Vagina (tissue), 2 donors: ENCODE data around the gene RAPGEF4.

ENCODE experiments used
- POLR2AphosphoS5 ChIP-seq, 2 donors: sonication (generic); formaldehyde crosslinking; IDR thresholded peaks; one replicate each; pipeline ENCODE4 v1.9.0; 2017; ENCODE audit warnings: antibody characterized with exemption in 2 of 2, mild to moderate bottlenecking in 2 of 2, low read depth in 1 of 2; ENCODE audit not compliant: insufficient read depth in 1 of 2
- TF ChIP-seq, protein P1 (sequence below), 3 experiments: fragments of 450-650 bp in 2 of 3; fragments of 200-600 bp in 1 of 3; sonication (generic) in 1 of 3; IDR thresholded peaks; one replicate each; pipeline ENCODE4 v1.5.1; 2017 to 2019; ENCODE audit warnings: antibody characterized with exemption in 3 of 3, mild to moderate bottlenecking in 2 of 3, moderate library complexity in 2 of 3

GRCh38 chr2:172998547-172999272 is 263.1 kb downstream of the RAPGEF4 start:
- TF ChIP-seq, protein P1, sequence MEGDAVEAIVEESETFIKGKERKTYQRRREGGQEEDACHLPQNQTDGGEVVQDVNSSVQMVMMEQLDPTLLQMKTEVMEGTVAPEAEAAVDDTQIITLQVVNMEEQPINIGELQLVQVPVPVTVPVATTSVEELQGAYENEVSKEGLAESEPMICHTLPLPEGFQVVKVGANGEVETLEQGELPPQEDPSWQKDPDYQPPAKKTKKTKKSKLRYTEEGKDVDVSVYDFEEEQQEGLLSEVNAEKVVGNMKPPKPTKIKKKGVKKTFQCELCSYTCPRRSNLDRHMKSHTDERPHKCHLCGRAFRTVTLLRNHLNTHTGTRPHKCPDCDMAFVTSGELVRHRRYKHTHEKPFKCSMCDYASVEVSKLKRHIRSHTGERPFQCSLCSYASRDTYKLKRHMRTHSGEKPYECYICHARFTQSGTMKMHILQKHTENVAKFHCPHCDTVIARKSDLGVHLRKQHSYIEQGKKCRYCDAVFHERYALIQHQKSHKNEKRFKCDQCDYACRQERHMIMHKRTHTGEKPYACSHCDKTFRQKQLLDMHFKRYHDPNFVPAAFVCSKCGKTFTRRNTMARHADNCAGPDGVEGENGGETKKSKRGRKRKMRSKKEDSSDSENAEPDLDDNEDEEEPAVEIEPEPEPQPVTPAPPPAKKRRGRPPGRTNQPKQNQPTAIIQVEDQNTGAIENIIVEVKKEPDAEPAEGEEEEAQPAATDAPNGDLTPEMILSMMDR (IDR thresholded peaks at IDR 0.05), result no peak
- TF ChIP-seq POLR2AphosphoS5 (IDR thresholded peaks at IDR 0.05; ENCODE audit: insufficient read depth in 1 of 2, low read depth in 1 of 2), result no peak
